Body of pancreas (tissue), 4 donors: Measurements from ENCODE around the gene PHF13.

Experiments
- CTCF ChIP-seq, 7 experiments: fragments of 450-650 bp in 4 of 7; fragments of 200-600 bp in 3 of 7; sonication (generic) in 3 of 7; IDR thresholded peaks; one replicate each; pipeline ENCODE4 v1.5.1; 2016 to 2019; ENCODE audit warnings: antibody characterized with exemption in 7 of 7
- POLR2A ChIP-seq, 3 donors: fragments of 450-650 bp; IDR thresholded peaks; one replicate each; pipeline ENCODE4 v1.6.1; 2016; ENCODE audit warnings: antibody characterized with exemption in 3 of 3, mild to moderate bottlenecking in 2 of 3

GRCh38 chr1:6592865-6593593, 20.5 kb upstream of the PHF13 start:
- TF ChIP-seq CTCF (IDR thresholded peaks at IDR 0.05) (no peak), POLR2A (IDR thresholded peaks at IDR 0.05) (no peak)
